Ascending aorta (tissue), 2 donors: ENCODE measurements around the gene STT3B. TPM values are rescaled to one million over a fixed set of nuclear protein-coding genes. Genes with fewer than 3 reads are reported as not detected.

ENCODE experiments used
- DNase-seq, 2 donors: peaks; one replicate each; pipeline ENCODE4 v3.0.0-alpha.2; 2019; ENCODE audit warnings: low spot score in 2 of 2
- H3K27ac ChIP-seq, 2 donors: fragments of 200-600 bp; sonication (generic); one replicate each; pipeline ENCODE4 v1.5.1; 2016 to 2017; ENCODE audit warnings: mild to moderate bottlenecking in 1 of 2
- H3K27me3 ChIP-seq: fragments of 200-600 bp; sonication (generic); one replicate; pipeline ENCODE4 v1.5.1; 2017
- H3K36me3 ChIP-seq, 2 donors: fragments of 200-600 bp; sonication (generic); one replicate each; pipeline ENCODE4 v1.5.1; 2016
- H3K4me1 ChIP-seq, 2 donors: fragments of 200-600 bp; sonication (generic); one replicate each; pipeline ENCODE4 v1.5.1; 2016 to 2017; ENCODE audit warnings: mild to moderate bottlenecking in 1 of 2
- H3K4me3 ChIP-seq, 2 donors: fragments of 200-600 bp; sonication (generic); one replicate each; pipeline ENCODE4 v1.5.1; 2016 to 2017; ENCODE audit warnings: mild to moderate bottlenecking in 1 of 2
- H3K9me3 ChIP-seq, 2 donors: fragments of 200-600 bp; sonication (generic); one replicate each; pipeline ENCODE4 v1.5.1; 2016
- CTCF ChIP-seq, 3 experiments: fragments of 200-600 bp in 2 of 3; fragments of 450-650 bp in 1 of 3; sonication (generic) in 2 of 3; IDR thresholded peaks; one replicate each; pipeline ENCODE4 v1.5.1; 2016 to 2019; ENCODE audit warnings: antibody characterized with exemption in 3 of 3, mild to moderate bottlenecking in 1 of 3, moderate library complexity in 1 of 3
- intact Hi-C: fragments of 100-400 bp; cut with DNase I; formaldehyde crosslinking; loops from one replicate; pipeline ENCODE4 v1.15.1; 2023
- total RNA-seq: library from RNA; depleted of rRNA; stranded (reverse); fragments of >200 nt; gene quantifications from one replicate; pipeline ENCODE4 v1.1.0, GENCODE V29; 2016

STT3B gene
- total RNA-seq, 1 donor from 2014 or later: 79.5 TPM

DNA sequence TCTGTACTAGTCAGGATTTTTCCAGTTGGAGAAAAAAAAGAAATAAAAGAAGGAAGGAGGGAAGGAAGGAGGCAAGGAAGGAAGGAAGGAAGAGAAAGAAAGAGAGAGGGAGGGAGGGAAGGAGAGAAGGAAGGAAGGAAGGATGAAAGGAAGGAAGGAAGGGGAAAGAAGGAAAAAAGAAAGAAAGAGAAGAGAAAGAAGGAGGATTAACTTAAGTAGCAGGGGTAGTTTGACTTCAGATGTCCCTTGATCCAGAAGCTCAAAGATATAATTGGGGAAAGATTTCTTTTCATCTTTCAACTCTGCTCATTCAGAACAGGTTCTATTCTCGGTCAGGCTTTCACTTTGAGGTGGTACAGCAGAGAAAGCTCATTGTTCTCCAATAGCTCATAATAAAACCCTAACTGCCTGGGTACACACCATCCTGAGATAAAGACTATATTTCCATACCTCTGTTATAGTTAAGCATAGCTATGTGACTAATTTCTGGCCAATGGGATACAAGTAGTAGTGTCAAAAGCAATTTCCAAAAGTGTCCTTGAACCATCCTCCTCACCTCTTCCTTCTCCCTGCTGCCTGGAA, 23.5 kb upstream of the STT3B start:
- intact Hi-C loops: no loop called here
- H3K27me3 ChIP-seq: no peaks in the 10 kb centered on the region
- no peak overlapping the region for H3K27ac ChIP-seq
- no peaks in the 10 kb centered on the region for H3K36me3 ChIP-seq
- H3K4me3 ChIP-seq: no peak overlapping the region
- no peaks in the 10 kb centered on the region for H3K4me1 ChIP-seq
- DNase-seq: no peak
- no peaks in the 10 kb centered on the region for H3K9me3 ChIP-seq
- no peak for TF ChIP-seq CTCF (IDR thresholded peaks at IDR 0.05)

GRCh38 chr3:31514570-31514969, 18.2 kb upstream of the STT3B start:
- DNase-seq: no peak
- Histone ChIP-seq H3K27ac (no peak overlapping the region), H3K36me3 (no peaks in the 10 kb centered on the region), H3K4me1 (no peaks in the 10 kb centered on the region), H3K9me3 (no peaks in the 10 kb centered on the region), H3K27me3 (no peaks in the 10 kb centered on the region), H3K4me3 (no peak overlapping the region)
- intact Hi-C loops: no loop called here
- no peak for TF ChIP-seq CTCF (IDR thresholded peaks at IDR 0.05)

- Histone ChIP-seq H3K9me3 (no peaks in the 10 kb centered on the region), H3K36me3 (no peaks in the 10 kb centered on the region), H3K27ac (no peak overlapping the region), H3K4me1 (no peaks in the 10 kb centered on the region), H3K4me3 (no peak overlapping the region), H3K27me3 (no peaks in the 10 kb centered on the region)
- intact Hi-C loops: no loop called here
- TF ChIP-seq CTCF (IDR thresholded peaks at IDR 0.05): no peak
- no peak for DNase-seq
Measured at GRCh38 chr3:31515486-31516284, 17.0 kb upstream of the STT3B start.

DNA sequence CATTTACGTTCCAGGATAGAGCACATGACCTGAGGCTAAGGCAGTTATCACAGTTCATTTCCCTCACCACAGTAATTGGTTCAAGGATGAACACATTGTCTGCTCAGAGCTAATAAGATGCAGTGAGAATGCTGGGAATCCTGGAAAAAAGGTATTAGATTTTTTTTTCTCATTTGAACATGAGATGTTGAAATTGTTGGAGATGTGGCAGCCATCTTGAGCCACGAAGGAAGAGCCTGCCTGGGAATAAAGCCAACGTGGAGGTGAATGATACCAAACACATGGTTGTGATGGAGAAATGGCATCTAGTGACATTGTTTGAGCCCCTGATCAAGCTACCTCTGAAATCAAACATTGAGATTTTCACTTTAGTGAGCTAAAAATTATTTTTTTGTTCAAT, 16.0 kb upstream of the STT3B start:
- no peak for TF ChIP-seq CTCF (IDR thresholded peaks at IDR 0.05)
- intact Hi-C loops: no loop called here
- no peaks in the 10 kb centered on the region for H3K27me3 ChIP-seq

GRCh38 chr3:31521468-31521867, 11.3 kb upstream of the STT3B start:
- no peak overlapping the region for H3K4me3 ChIP-seq
- TF ChIP-seq CTCF (IDR thresholded peaks at IDR 0.05): no peak
- DNase-seq: no peak

More for the DNA sequence above, 16.0 kb upstream of the STT3B start:
- Histone ChIP-seq H3K36me3 (no peaks in the 10 kb centered on the region), H3K27ac (no peak overlapping the region), H3K4me3 (no peak overlapping the region), H3K4me1 (no peaks in the 10 kb centered on the region), H3K9me3 (no peaks in the 10 kb centered on the region)
- no peak for DNase-seq

More at GRCh38 chr3:31521468-31521867, 11.3 kb upstream of the STT3B start:
- H3K9me3 ChIP-seq: no peaks in the 10 kb centered on the region
- no peaks in the 10 kb centered on the region for H3K36me3 ChIP-seq
- intact Hi-C loops: no loop called here
- H3K4me1 ChIP-seq: no peaks in the 10 kb centered on the region
- no peaks in the 10 kb centered on the region for H3K27me3 ChIP-seq
- H3K27ac ChIP-seq: no peak overlapping the region
